Thyroid gland (tissue), 4 donors: Measurements from ENCODE around the gene SIVA1.

ENCODE experiments used
- CTCF ChIP-seq, 6 experiments: fragments of 200-600 bp in 3 of 6; fragments of 450-650 bp in 3 of 6; sonication (generic) in 3 of 6; IDR thresholded peaks; one replicate each; pipeline ENCODE4 v1.5.1; 2016 to 2019; ENCODE audit warnings: antibody characterized with exemption in 6 of 6, mild to moderate bottlenecking in 2 of 6, inconsistent platforms in 1 of 6, moderate library complexity in 1 of 6
- POLR2A ChIP-seq, 2 donors: fragments of 450-650 bp; IDR thresholded peaks; one replicate each; pipeline ENCODE4 v1.6.1; 2017; ENCODE audit warnings: antibody characterized with exemption in 2 of 2, mild to moderate bottlenecking in 2 of 2, moderate library complexity in 1 of 2

- TF ChIP-seq CTCF (IDR thresholded peaks at IDR 0.05) (no peak), POLR2A (IDR thresholded peaks at IDR 0.05) (no peak)
These were observed 34.8 kb upstream of the SIVA1 start for GRCh38 chr14:104718147-104718546.
